GM12864 (cell line): ENCODE measurements around the gene GRK1.

ENCODE experiments used
- DNase-seq: peaks from one replicate; pipeline ENCODE4 v3.0.0-alpha.2; 2011; ENCODE audit warnings: low read depth
- H3K4me3 ChIP-seq: 2 replicates; pipeline ENCODE4 v1.5.1; 2011; ENCODE audit warnings: mild to moderate bottlenecking, low read depth, low read length, control low read depth
- TF ChIP-seq, protein P1 (sequence below): IDR thresholded peaks from 2 replicates; pipeline ENCODE4 v1.5.1; 2011; ENCODE audit warnings: low read depth, mild to moderate bottlenecking, moderate library complexity, low read length, control low read depth, inconsistent platforms; ENCODE audit errors: missing control alignments

GRK1 gene

DNA sequence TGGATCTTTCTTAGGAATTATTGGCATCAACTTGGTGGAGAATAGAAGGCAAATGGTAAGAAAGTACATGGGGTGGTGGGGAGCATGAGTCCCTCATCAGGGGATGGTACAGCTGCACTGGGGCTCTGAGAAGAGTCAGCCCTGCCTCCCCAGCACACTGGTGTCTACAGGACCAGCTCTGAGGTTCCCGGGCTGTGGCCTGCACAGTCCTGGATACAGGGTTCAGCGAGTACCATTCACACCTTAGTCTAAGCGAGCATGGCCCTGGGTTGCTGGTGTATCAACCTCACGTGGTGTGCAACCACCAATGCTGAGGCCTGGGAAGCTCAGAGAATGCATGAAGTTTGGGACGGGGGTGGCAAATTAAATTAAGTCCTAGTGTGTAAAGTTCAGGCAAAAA lies 102.1 kb downstream of the GRK1 start:
- H3K4me3 ChIP-seq: no peak overlapping the region
- DNase-seq: no peak
- TF ChIP-seq, protein P1, sequence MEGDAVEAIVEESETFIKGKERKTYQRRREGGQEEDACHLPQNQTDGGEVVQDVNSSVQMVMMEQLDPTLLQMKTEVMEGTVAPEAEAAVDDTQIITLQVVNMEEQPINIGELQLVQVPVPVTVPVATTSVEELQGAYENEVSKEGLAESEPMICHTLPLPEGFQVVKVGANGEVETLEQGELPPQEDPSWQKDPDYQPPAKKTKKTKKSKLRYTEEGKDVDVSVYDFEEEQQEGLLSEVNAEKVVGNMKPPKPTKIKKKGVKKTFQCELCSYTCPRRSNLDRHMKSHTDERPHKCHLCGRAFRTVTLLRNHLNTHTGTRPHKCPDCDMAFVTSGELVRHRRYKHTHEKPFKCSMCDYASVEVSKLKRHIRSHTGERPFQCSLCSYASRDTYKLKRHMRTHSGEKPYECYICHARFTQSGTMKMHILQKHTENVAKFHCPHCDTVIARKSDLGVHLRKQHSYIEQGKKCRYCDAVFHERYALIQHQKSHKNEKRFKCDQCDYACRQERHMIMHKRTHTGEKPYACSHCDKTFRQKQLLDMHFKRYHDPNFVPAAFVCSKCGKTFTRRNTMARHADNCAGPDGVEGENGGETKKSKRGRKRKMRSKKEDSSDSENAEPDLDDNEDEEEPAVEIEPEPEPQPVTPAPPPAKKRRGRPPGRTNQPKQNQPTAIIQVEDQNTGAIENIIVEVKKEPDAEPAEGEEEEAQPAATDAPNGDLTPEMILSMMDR: no peak

DNA sequence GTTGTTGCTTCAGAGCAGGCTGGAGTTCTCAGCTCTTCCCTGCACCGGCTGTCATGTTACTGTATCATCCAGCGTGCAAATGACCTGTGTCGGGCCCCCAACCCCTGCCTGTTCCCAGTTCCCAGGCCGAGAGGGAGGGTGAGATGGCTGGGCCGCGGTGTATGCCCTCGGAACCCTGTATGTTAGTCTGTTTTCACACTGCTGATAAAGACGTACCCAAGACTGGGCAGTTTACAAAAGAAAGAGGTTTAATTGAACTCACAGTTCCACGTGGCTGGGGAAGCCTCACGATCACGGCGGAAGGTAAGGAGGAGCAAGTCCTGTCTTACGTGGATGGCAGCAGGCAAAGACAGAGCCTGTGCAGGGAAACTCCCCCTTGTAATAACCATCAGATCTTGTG lies 102.9 kb downstream of the GRK1 start:
- H3K4me3 ChIP-seq: no peak overlapping the region
- TF ChIP-seq, protein P1: no peak
- no peak for DNase-seq

DNA sequence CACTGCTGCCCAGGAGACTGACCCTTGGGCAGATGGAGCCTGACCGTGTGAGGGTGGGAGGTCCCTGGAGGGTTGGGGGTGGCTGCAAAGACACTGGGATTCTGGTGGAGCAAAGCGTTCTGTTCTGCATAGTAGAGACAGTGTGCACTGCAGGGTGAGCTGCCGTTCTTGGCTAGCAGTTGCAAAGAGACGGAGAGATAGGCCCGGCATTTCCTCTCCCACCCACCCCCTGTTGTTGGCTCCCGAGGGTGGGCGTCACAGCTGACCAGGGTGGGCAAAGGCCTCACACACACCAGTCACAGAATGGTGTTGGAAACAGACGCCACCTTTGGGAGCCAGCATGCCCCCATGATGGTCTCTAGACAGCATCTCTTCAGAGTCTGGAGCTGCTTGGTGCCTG lies 103.4 kb downstream of the GRK1 start:
- TF ChIP-seq, protein P1: no peak
- no peak overlapping the region for H3K4me3 ChIP-seq
- DNase-seq: no peak

DNA sequence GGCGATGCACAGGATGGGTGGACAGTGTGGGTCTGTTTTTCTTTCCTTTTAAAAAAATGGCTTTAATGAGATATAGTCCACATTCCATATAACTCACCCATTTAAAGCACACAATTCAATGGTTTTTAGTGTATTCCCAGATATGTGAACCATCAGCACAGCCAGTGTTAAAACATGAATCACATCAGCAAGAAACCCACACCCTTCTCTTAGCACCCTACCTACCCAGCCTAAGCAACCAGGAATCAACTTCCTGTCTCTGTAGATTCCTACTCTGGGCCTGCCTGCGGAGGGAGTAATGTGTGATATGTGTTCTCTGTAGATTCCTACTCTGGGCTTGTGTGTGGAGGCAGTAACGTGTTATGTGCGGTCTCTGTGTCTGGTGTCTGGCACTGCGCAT lies 103.9 kb downstream of the GRK1 start:
- no peak overlapping the region for H3K4me3 ChIP-seq
- TF ChIP-seq, protein P1: no peak
- DNase-seq: no peak

DNA sequence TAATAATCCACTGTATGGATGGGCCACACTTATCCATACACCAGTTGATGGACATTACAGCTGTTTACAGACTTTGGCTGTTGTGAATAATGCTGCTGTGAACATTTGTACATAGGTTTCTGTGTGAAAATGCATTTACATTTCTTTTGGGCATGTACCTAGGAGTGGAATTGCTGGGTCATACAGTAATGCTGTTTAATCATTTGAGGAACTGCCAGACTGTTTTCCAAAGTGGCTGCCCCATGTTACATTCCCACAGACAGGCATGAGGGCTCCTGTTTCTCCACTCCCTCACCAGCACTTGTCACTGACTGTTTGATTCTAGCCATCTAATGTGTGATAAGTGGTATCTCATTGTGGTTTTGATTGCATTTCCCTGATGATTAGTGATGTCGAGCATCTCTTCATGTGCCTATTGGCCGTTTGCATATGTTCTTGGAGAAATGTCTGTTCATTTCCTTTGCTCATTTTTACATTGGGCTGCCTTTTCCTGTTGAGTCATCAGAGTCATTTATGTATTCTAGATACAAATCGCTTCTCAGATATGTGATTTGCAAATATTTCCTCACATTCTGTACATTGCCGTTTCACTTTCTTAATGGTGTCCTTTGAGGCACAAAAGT lies 104.8 kb downstream of the GRK1 start:
- TF ChIP-seq, protein P1: no peak
- no peak for DNase-seq
- no peak overlapping the region for H3K4me3 ChIP-seq

DNA sequence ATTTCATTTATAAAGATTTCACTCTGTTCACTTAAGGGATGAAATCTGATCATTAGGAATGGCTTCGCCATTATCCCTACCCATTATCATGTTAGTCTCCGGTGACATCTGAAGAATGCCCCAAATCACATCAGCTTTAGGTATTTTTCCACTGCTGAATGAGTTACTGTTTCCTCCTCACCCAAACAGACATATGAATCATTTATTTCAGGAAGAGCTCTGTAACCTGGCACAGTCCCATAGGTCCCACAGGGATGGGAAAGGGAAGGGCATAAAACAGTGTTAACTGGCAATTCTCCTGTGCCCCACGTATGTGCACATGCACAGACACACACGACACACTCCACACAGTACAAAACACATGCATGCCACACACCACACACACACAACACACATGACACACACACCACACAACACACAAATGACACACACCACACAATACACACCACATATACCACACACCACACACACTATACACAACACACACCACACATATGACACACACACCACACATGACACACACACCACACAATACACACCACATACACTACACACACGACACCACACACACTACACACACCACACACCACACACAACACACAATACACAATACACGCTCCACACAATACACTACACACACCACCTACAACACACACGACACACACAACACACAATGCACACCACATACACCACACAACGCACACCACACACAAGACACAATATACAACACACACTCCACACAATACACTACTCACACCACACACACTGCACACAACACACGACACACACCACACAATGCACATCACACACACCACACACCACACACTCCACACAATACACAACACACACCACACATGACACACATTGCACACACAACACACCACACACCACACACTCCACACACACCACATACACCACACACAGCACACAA lies 107.4 kb downstream of the GRK1 start:
- DNase-seq: no peak
- TF ChIP-seq, protein P1: no peak

More for the DNA sequence above, 107.4 kb downstream of the GRK1 start:
- no peak overlapping the region for H3K4me3 ChIP-seq
